Panc1 (cell line): ENCODE results near the gene DRC3. TPM values are rescaled to one million over a fixed set of nuclear protein-coding genes. Genes with fewer than 3 reads are reported as not detected.

Source experiments
- ATAC-seq: fragments of 200-7000 bp; cut with Tn5 transposase; 2 replicates; pipeline ENCODE4 v1.9.1; 2020; ENCODE audit warnings: mild to moderate bottlenecking, moderate library complexity
- BruUV-seq: library from RNA; stranded (reverse); fragments of 400-500 nt; replicated peaks from 2 replicates; lab custom pipeline; 2021; lab: Mats Ljungman, UMichigan
- CTCF ChIA-PET: fragments of 300-600 bp; sonication (Branson Sonifier 250); formaldehyde crosslinking; loops from one replicate; lab custom pipeline; 2022; ENCODE audit warnings: antibody characterized with exemption; lab: Charles Lee
- POLR2A ChIA-PET: fragments of 300-600 bp; sonication (Branson Sonifier 250); formaldehyde crosslinking; loops from one replicate; lab custom pipeline; 2022; ENCODE audit warnings: antibody characterized with exemption; lab: Charles Lee
- DNase-seq: peaks from one replicate; pipeline ENCODE4 v3.0.0-alpha.2; 2010; ENCODE audit warnings: low read depth, low spot score
- H3K27ac ChIP-seq: 2 replicates; pipeline ENCODE4 v1.5.1; 2011; ENCODE audit warnings: mild to moderate bottlenecking, low read length, inconsistent platforms
- H3K27me3 ChIP-seq: fragments of 200-500 bp; sonication (Bioruptor generic); 2 replicates; pipeline ENCODE4 v1.6.0; 2014; ENCODE audit warnings: low read length, inconsistent platforms; ENCODE audit not compliant: control insufficient read depth, insufficient read depth
- H3K36me3 ChIP-seq: fragments of 200-500 bp; sonication (Bioruptor generic); 2 replicates; pipeline ENCODE4 v1.5.1; 2014; ENCODE audit warnings: inconsistent platforms, mild to moderate bottlenecking, low read length, moderate library complexity; ENCODE audit not compliant: control insufficient read depth, insufficient read depth
- H3K4me1 ChIP-seq: 2 replicates; pipeline ENCODE4 v1.5.1; 2011; ENCODE audit warnings: inconsistent platforms, mild to moderate bottlenecking, low read length, moderate library complexity; ENCODE audit not compliant: control insufficient read depth, insufficient read depth
- H3K4me3 ChIP-seq, 2 experiments: 2 replicates each; pipeline ENCODE4 v1.5.1; 2011 to 2012; ENCODE audit warnings: low read depth in 2 of 2, low read length in 2 of 2, mild to moderate bottlenecking in 2 of 2, inconsistent platforms in 1 of 2, moderate library complexity in 1 of 2
- H3K9me3 ChIP-seq: fragments of 200-500 bp; sonication (Bioruptor generic); 2 replicates; pipeline ENCODE4 v1.5.1; 2014; ENCODE audit warnings: low read depth, mild to moderate bottlenecking, inconsistent platforms, low read length, moderate library complexity; ENCODE audit not compliant: control insufficient read depth, insufficient read depth
- CTCF ChIP-seq: fragments of 450-650 bp; IDR thresholded peaks from 2 replicates; pipeline ENCODE4 v1.5.1; 2017; ENCODE audit warnings: mild to moderate bottlenecking
- POLR2AphosphoS5 ChIP-seq: IDR thresholded peaks from 2 replicates; pipeline ENCODE4 v1.6.1; 2012; ENCODE audit warnings: mild to moderate bottlenecking, low read depth, low read length, moderate library complexity
- REST ChIP-seq, 2 experiments: IDR thresholded peaks; 2 replicates each; pipeline ENCODE4 v1.6.1; 2011 to 2012; ENCODE audit warnings: low read depth in 2 of 2, control low read depth in 1 of 2, low read length in 1 of 2, mild to moderate bottlenecking in 1 of 2, moderate library complexity in 1 of 2; ENCODE audit not compliant: insufficient read depth in 1 of 2
- SIN3A ChIP-seq: IDR thresholded peaks from 2 replicates; pipeline ENCODE4 v1.6.1; 2012; ENCODE audit warnings: low read depth, mild to moderate bottlenecking, low read length, moderate library complexity, borderline replicate concordance; ENCODE audit not compliant: insufficient read depth
- TCF7L2 ChIP-seq: IDR thresholded peaks from 2 replicates; pipeline ENCODE4 v1.6.1; 2011; ENCODE audit warnings: mild to moderate bottlenecking, low read depth, low read length, inconsistent platforms
- in situ Hi-C: cut with HindIII; loops from 2 replicates; pipeline ENCODE4 v1.10.0; 2016; ENCODE audit warnings: low sequenced_read_pairs, low pct_unique_long_range_greater_than_20kb
- intact Hi-C: fragments of 100-400 bp; cut with micrococcal nuclease; formaldehyde crosslinking; loops from one replicate; pipeline ENCODE4 v1.10.0; 2022; ENCODE audit not compliant: unreplicated experiment
- total RNA-seq: library from RNA; stranded (reverse); gene quantifications from one replicate; pipeline ENCODE4 v1.2.1, GENCODE V29; 2021; ENCODE audit not compliant: unreplicated experiment

The DRC3 gene
- total RNA-seq, 1 experiment from 2014 or later = 3.6 TPM

- in situ Hi-C loops = no loop called here
- Histone ChIP-seq H3K27me3 (no peaks in the 10 kb centered on the region), H3K27ac (no peak overlapping the region), H3K4me1 (peaks cover 15% of the 10 kb centered on the region), H3K36me3 (no peaks in the 10 kb centered on the region; the same call in 1 of the 2 replicates), H3K4me3 (no peak overlapping the region), H3K9me3 (no peaks in the 10 kb centered on the region)
- POLR2A ChIA-PET = no interaction called here
- BruUV-seq = no TSS peak
- DNase-seq (no peak), ATAC-seq (no peak)
- CTCF ChIA-PET = no interaction called here
- intact Hi-C loops = no loop called here
- no peak for TF ChIP-seq CTCF
- TF ChIP-seq POLR2AphosphoS5 = no peak
- no peak for TF ChIP-seq SIN3A
- no peak for TF ChIP-seq REST (IDR thresholded peaks at IDR 0.05; ENCODE audit: insufficient read depth in 1 of 2, low read depth in 2 of 2, low read length in 1 of 2)
- no peak for TF ChIP-seq TCF7L2
These were observed 71.9 kb downstream of the DRC3 start for GRCh38 chr17:18044609-18045008.

GRCh38 chr17:18045691-18046350, 73.2 kb downstream of the DRC3 start:
- POLR2A ChIA-PET = no interaction called here
- Histone ChIP-seq H3K4me3 (no peak overlapping the region), H3K27me3 (no peaks in the 10 kb centered on the region), H3K9me3 (no peaks in the 10 kb centered on the region), H3K27ac (no peak overlapping the region), H3K36me3 (no peaks in the 10 kb centered on the region; the same call in 1 of the 2 replicates), H3K4me1 (peaks cover 9% of the 10 kb centered on the region)
- intact Hi-C loops = no loop called here
- CTCF ChIA-PET = no interaction called here
- BruUV-seq = no TSS peak
- in situ Hi-C loops = no loop called here
- no peak for ATAC-seq
- DNase-seq = no peak
- TF ChIP-seq REST (IDR thresholded peaks at IDR 0.05; ENCODE audit: insufficient read depth in 1 of 2, low read depth in 2 of 2, low read length in 1 of 2) (no peak), CTCF (no peak)
